Activated T-cell treated with anti-CD3 and anti-CD28 coated beads for 24 hours (primary cell): ENCODE results near the gene NSL1.
A peak's percentile ranks its signal among the peaks of the same experiment; 100 is the strongest.
"Not testable (repeated sequence)": the region's sequence is repeated elsewhere in the genome, so short reads cannot be mapped to it uniquely, and the experiment has no call there.

Experiments
- DNase-seq: peaks from one replicate; pipeline ENCODE4 v3.0.0-alpha.2; 2020; ENCODE audit warnings: low read depth

Gene NSL1, protein sequence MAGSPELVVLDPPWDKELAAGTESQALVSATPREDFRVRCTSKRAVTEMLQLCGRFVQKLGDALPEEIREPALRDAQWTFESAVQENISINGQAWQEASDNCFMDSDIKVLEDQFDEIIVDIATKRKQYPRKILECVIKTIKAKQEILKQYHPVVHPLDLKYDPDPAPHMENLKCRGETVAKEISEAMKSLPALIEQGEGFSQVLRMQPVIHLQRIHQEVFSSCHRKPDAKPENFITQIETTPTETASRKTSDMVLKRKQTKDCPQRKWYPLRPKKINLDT

DNA sequence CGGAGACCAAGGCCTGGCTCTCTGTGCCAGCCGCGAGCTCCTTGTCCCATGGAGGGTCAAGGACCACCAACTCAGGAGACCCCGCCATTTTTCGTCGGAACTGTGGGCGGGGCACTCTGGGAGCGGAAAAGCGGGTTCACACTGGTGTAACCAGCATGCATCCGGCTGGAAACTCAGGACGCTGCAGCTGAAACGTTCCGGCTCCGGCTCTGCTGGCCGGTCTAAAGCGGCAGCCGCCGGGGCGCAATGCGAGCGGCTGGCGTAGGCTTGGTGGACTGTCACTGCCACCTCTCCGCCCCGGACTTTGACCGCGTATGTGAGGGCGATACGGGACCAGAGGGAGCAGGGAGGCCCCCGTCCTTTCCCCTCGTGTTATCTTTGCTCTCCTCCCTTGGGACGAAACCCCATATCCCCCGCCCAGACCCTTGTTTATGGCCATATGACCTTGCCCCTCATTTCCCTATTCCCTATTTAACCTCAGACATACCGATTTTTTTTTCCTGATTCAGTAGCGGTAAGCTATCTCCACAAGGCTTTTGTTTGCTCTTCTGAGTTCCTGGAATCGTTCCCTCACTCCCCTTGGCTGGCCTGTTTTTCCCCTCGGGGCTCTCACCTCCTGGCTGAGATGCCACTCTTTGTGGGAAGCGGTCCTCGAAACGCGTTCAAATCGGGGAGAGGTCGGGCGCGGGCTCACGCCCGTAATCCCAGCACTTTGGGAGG, at the start of gene NSL1, which contains the start of gene TATDN3:
NSL1 (minus strand) TSS at position 102 of the 720 bp plus-strand sequence; CDS start at position 88, 14 bp downstream.
TATDN3 (plus strand) TSS at position 219 of the 720 bp plus-strand sequence; CDS start at position 247, 28 bp downstream.
- DNase-seq: peak; percentile 95

GRCh38 chr1:212838145-212838544, 46.6 kb upstream of the NSL1 start:
- DNase-seq: no peak

- DNase-seq: not testable (repeated sequence)
Observed at GRCh38 chr1:212833211-212834207, 41.9 kb upstream of the NSL1 start.

- no peak for DNase-seq
Observed at GRCh38 chr1:212828395-212828794, 36.8 kb upstream of the NSL1 start.

GRCh38 chr1:212827831-212828278, 36.3 kb upstream of the NSL1 start:
- no peak for DNase-seq

GRCh38 chr1:212827171-212827776, 35.7 kb upstream of the NSL1 start:
- no peak for DNase-seq

- no peak for DNase-seq
Observed at GRCh38 chr1:212825798-212826452, 34.3 kb upstream of the NSL1 start.

GRCh38 chr1:212824201-212824600, 32.6 kb upstream of the NSL1 start:
- no peak for DNase-seq

DNA sequence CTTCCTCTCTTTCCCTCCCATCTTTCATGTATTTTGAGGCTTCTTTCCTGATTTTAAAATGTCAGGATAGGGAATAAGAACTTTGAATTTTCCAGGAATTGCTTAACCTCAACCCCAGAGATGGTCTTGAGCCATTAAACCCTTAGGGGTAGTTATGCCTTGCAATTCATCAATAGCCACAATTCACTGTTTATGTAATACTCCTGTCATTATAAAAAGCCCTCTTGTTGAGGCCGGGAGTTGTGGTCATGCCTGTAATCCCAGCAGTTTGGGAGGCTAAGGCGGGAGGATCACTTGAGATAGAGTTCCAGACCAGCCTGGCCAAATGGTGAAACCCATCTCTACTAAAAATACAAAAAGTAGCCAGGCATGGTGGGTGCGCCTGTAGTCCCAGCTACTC, 31.4 kb upstream of the NSL1 start:
- DNase-seq: no peak

DNA sequence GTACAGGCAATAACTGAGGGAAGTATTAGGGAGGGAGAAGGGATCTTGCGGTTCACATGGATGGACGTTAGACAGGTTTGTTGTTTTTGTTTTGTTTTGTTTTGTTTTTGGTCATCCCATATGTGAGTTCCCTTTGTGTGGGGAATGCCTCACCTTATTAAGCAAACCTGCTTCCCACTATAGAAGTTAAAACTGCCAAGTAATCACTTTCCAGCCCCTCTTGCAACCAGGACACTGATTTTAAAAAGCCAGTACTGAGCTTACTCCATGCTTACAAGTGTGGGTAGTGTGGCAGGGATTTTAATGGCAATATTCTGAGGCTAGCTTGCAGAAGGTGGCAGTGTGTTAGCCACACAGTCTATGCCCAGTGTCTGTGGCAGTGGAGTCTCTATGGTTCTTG, 29.4 kb upstream of the NSL1 start:
- DNase-seq: no peak

GRCh38 chr1:212819726-212820125, 28.1 kb upstream of the NSL1 start:
- no peak for DNase-seq

DNA sequence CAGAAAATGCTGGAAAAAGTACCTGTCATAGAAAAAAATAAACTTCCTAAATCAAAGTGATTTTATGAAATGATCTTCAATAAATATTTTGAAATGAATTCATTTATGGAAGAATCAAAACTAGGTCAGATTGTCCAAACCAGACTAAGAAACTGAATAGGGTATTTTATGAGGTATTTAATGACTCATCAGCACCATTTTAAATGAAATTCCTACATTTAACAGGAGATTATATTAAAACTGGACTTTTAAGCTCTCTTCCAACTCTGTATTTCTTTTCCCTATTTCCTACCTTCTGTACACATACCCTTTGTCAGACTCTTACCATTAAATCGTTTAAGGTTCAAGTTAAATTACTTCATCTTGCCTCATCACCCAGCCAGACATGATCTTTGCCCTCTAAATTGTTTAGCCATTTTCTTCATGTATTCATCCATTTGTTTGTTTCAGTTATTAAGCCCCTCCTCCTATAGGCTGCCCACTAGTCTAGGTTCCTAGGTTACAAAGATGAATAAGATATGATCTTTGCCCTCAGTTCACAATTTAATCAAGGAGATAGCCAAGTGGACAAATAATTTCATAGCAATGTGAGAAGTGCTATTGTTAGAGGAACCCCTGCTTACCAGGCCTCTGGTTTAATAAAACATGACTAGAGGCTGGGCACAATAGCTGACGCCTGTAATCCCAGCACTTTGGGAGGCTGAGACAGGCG, 25.1 kb upstream of the NSL1 start:
- DNase-seq: no peak

DNA sequence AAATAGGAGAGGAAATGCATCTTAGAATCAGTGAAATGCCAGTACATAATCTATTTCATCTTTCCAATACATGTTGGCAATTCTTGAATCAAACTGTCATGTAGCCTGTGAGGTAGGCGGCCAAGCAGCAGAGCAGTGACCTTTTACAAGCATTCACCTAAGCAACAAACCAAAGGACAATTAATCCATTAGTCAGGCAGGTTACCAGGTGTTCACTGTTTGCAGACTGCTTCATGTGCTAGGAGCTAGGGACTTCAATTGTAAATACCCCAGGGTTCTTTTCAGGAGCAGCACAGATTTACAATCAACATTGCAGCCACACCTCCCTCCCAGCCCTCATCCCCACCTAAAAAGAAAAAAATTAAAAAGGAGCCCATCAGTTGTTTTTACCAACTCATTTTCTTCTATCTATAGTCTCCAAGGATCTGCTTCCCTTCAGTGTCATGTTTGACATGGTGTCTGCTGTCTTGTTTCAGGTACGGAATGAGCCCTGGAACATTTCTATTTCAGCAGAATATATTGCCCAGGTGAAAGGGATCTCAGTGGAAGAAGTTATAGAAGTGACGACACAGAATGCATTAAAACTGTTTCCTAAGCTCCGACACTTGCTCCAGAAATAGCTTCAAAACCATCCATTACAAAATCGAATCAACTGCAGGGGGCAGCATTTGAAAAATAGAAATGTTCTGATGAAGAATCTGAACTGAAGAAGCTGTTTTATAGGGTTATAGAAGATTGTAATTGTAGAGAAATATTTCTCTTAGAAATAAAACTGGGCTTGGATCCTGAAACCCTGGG, 23.2 kb upstream of the NSL1 start:
- no peak for DNase-seq

DNA sequence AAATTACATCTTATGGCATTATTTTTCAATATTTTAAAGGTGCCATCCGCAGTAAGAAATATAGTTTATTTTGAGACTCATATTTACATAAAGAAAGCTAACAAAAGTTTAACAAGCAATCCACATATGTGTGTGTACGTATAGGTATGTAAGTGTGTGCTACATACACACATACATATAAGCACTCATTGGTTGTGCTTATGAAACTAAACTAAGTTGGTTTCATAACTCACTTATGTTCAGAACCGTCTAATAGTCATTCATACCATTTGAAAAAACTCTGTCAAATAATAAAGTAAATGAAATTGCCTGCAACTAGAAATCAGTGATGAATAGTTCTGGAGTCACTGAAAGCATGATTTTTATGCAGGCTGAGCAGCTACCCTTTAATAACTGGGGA, 14.2 kb upstream of the NSL1 start:
- DNase-seq: no peak

GRCh38 chr1:212797681-212798080, 6.1 kb upstream of the NSL1 start:
- DNase-seq: no peak

GRCh38 chr1:212794561-212795014, 3.0 kb upstream of the NSL1 start:
- DNase-seq: no peak

DNA sequence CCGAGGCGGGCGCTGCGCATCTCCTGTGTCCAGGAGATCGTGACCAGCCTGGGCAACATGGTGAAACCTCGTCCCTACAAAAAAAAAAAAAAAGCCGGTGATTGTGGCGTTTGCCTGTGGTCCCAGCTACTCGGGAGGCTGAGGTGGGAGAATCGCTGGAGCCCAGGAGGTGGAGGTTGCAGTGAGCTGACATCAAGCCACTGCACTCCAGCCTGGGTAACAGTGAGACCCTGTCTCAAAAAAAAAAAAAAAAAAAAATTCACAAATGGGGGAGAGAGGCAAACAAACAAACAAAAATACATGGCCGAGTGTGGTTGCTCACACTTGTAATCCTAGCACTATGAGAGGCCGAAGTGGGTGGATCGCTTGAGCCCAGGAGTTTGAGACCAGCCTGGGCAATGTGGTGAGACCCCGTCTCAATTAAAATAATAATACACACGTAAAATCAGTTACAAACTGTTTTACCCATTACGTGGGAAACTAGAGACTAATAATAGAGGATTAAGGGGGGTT, 875 bp upstream of the NSL1 start:
- no peak for DNase-seq

GRCh38 chr1:212791261-212791675, 309 bp downstream of the NSL1 start:
- no peak for DNase-seq

DNA sequence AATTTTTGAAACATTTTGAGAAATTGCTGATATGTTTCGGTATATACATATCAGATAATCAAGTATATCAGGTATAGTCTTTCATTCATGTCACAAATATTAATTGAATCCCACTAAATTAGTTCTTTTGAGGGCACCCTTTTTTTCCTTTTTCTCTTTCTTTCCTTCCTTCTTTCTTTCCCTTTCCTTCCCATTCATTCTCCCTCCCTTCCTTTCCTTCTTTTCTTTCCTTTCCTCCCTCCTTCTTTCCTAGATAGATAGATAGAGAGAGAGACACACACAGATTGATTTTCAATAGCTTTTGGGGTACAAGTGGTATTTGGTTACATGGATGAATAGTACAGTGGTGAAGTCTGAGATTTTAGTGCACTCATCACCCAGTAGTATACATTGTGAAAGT, 5.7 kb downstream of the NSL1 start:
- DNase-seq: no peak
